Measurements from ENCODE around the gene FASTKD2.

GRCh38 chr2:206728277-206729199 is 36.9 kb upstream of the FASTKD2 start:
- TF ChIP-seq CTCF (conservative IDR thresholded peaks at IDR 0.05 in 1 of 2, IDR thresholded peaks at IDR 0.05 in 1 of 2; ENCODE audit: low read depth in 1 of 2, low read length in 2 of 2) (no peak), EZH2 (IDR thresholded peaks at IDR 0.05; ENCODE audit: low read length, missing control alignments) (no peak)

All from fibroblast of lung (primary cell).